K562 (cell line): ENCODE measurements around the gene P2RY6.

ENCODE experiments used
- CBX3 ChIP-seq, 2 experiments: IDR thresholded peaks; 1 replicate in 1 of 2; 2 replicates in 1 of 2; pipeline ENCODE4 v1.6.1; 2012; ENCODE audit warnings: inconsistent platforms in 2 of 2, low read length in 2 of 2, borderline replicate concordance in 1 of 2, control low read depth in 1 of 2
- CREM ChIP-seq: IDR thresholded peaks from 2 replicates; pipeline ENCODE4 v1.6.1; 2014; ENCODE audit warnings: antibody characterized with exemption, low read depth
- ETV6 ChIP-seq, 3 experiments: fragments of 150-350 bp in 1 of 3; sonication (generic) in 1 of 3; formaldehyde crosslinking in 1 of 3; IDR thresholded peaks; 2 replicates each; pipeline versions ENCODE4 v1.6.1 to v1.8.0; 2014 to 2022; ENCODE audit warnings: borderline replicate concordance in 2 of 3, low read depth in 2 of 3, antibody characterized with exemption in 1 of 3, low read length in 1 of 3, mild to moderate bottlenecking in 1 of 3, missing genetic modification reagents in 1 of 3
- KHSRP ChIP-seq: fragments of 450-650 bp; IDR thresholded peaks from 2 replicates; pipeline ENCODE4 v1.6.1; 2017
- KLF16 ChIP-seq: IDR thresholded peaks from 2 replicates; pipeline ENCODE4 v1.6.1; 2016; ENCODE audit warnings: antibody characterized with exemption
- MYC ChIP-seq, 2 experiments: fragments of 250-450 bp in 1 of 2; sonication (Bioruptor Pico) in 1 of 2; IDR thresholded peaks; 2 replicates each; pipeline versions ENCODE4 v1.5.1 to v1.6.1; 2012 to 2021; ENCODE audit warnings: low read depth in 2 of 2, borderline replicate concordance in 1 of 2, improper control_type of control experiment in 1 of 2, low read length in 1 of 2, mild to moderate bottlenecking in 1 of 2, moderate library complexity in 1 of 2
- POLR2A ChIP-seq: fragments of 450-650 bp; conservative IDR thresholded peaks from 2 replicates; pipeline ENCODE4 v1.6.1; 2016
- RAD51 ChIP-seq: fragments of 450-650 bp; IDR thresholded peaks from 2 replicates; pipeline ENCODE4 v1.7.1; 2016; ENCODE audit warnings: low read depth, mild to moderate bottlenecking, borderline replicate concordance
- TF ChIP-seq, protein P1 (sequence below): IDR thresholded peaks from 3 replicates; pipeline ENCODE4 v1.6.1; 2011; ENCODE audit warnings: borderline replicate concordance, mild to moderate bottlenecking; ENCODE audit not compliant: insufficient read length, insufficient read depth
- TF ChIP-seq, protein P2 (sequence below): fragments of 450-650 bp; formaldehyde crosslinking; IDR thresholded peaks from 2 replicates; pipeline ENCODE4 v1.4.0; 2022; ENCODE audit warnings: missing genetic modification characterization
- TF ChIP-seq, protein P3 (sequence below), 3 experiments: IDR thresholded peaks in 2 of 3; conservative IDR thresholded peaks in 1 of 3; 2 replicates each; pipeline ENCODE4 v1.5.1; 2011 to 2012; ENCODE audit warnings: low read length in 3 of 3, mild to moderate bottlenecking in 3 of 3, control low read depth in 2 of 3, improper control_type of control experiment in 1 of 3, inconsistent platforms in 1 of 3, low read depth in 1 of 3, mixed read lengths in 1 of 3, moderate library complexity in 1 of 3; ENCODE audit not compliant: insufficient read depth in 2 of 3
- TF ChIP-seq, protein P4 (sequence below): sonication (generic); formaldehyde crosslinking; IDR thresholded peaks from 2 replicates; pipeline ENCODE4 v1.9.0; 2022; ENCODE audit warnings: mild to moderate bottlenecking, missing genetic modification reagents

DNA sequence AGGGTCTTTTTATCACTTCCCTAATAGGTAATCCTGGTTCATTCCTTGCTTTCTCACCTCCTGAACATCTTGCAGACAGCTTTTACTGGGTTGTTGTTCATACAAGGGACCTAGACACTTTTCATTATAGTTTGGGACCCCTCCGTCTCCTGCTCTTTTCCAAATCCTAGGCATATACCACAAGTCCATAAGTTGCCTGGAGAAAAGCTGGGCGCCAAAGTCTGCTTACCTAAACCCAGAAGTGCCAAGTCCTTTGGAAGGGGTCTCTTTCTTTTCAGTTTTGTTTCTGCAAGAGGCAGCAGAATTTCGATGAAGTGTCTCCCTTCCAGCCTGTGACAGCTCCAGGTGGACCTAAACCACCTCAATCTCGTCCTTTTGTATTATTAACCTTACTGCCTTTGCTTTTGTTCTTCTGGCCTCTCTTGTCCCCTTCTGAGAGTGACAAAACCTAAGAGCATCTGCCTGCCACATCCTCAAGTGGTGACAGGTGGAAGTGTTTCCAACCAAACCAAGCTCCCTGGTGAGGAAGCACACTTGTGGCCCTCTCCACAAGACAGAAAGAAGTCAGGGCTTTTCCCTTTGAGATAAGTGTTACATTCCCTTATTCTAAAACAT, 19.5 kb upstream of the P2RY6 start:
- TF ChIP-seq, protein P1, sequence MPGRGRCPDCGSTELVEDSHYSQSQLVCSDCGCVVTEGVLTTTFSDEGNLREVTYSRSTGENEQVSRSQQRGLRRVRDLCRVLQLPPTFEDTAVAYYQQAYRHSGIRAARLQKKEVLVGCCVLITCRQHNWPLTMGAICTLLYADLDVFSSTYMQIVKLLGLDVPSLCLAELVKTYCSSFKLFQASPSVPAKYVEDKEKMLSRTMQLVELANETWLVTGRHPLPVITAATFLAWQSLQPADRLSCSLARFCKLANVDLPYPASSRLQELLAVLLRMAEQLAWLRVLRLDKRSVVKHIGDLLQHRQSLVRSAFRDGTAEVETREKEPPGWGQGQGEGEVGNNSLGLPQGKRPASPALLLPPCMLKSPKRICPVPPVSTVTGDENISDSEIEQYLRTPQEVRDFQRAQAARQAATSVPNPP, result no peak
- TF ChIP-seq MYC (IDR thresholded peaks at IDR 0.05; ENCODE audit: low read depth, low read length), result no peak
- TF ChIP-seq MYC (CRISPR knock-in tag; IDR thresholded peaks at IDR 0.05; ENCODE audit: borderline replicate concordance, low read depth), result no peak
- TF ChIP-seq POLR2A, result no peak
- no peak for TF ChIP-seq RAD51
- TF ChIP-seq, protein P2, sequence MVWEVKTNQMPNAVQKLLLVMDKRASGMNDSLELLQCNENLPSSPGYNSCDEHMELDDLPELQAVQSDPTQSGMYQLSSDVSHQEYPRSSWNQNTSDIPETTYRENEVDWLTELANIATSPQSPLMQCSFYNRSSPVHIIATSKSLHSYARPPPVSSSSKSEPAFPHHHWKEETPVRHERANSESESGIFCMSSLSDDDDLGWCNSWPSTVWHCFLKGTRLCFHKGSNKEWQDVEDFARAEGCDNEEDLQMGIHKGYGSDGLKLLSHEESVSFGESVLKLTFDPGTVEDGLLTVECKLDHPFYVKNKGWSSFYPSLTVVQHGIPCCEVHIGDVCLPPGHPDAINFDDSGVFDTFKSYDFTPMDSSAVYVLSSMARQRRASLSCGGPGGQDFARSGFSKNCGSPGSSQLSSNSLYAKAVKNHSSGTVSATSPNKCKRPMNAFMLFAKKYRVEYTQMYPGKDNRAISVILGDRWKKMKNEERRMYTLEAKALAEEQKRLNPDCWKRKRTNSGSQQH (CRISPR knock-in tag), result no peak
- TF ChIP-seq KLF16, result no peak
- TF ChIP-seq ETV6 (IDR thresholded peaks at IDR 0.05; ENCODE audit: borderline replicate concordance in 1 of 2, low read depth in 2 of 2, low read length in 1 of 2), result no peak
- no peak for TF ChIP-seq ETV6 (CRISPR knock-in tag; IDR thresholded peaks at IDR 0.05; ENCODE audit: borderline replicate concordance)
- TF ChIP-seq, protein P3, sequence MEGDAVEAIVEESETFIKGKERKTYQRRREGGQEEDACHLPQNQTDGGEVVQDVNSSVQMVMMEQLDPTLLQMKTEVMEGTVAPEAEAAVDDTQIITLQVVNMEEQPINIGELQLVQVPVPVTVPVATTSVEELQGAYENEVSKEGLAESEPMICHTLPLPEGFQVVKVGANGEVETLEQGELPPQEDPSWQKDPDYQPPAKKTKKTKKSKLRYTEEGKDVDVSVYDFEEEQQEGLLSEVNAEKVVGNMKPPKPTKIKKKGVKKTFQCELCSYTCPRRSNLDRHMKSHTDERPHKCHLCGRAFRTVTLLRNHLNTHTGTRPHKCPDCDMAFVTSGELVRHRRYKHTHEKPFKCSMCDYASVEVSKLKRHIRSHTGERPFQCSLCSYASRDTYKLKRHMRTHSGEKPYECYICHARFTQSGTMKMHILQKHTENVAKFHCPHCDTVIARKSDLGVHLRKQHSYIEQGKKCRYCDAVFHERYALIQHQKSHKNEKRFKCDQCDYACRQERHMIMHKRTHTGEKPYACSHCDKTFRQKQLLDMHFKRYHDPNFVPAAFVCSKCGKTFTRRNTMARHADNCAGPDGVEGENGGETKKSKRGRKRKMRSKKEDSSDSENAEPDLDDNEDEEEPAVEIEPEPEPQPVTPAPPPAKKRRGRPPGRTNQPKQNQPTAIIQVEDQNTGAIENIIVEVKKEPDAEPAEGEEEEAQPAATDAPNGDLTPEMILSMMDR (IDR thresholded peaks at IDR 0.05 in 2 of 3, conservative IDR thresholded peaks at IDR 0.05 in 1 of 3; ENCODE audit: insufficient read depth in 2 of 3, low read depth in 1 of 3, low read length in 3 of 3), result peak; percentile 24 to 30 (median 28); a peak in 1 of 6 replicates
- TF ChIP-seq CREM, result no peak
- no peak for TF ChIP-seq KHSRP
- TF ChIP-seq CBX3 (IDR thresholded peaks at IDR 0.05; ENCODE audit: borderline replicate concordance in 1 of 2, low read length in 2 of 2), result no peak
- TF ChIP-seq, protein P4, sequence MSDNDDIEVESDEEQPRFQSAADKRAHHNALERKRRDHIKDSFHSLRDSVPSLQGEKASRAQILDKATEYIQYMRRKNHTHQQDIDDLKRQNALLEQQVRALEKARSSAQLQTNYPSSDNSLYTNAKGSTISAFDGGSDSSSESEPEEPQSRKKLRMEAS (CRISPR knock-in tag), result no peak
